Cerebellar cortex (tissue), 1 donor: ENCODE results near the gene MRPS2.
A peak's percentile ranks its signal among the peaks of the same experiment; 100 is the strongest.
"Not testable (repeated sequence)": the region's sequence is repeated elsewhere in the genome, so short reads cannot be mapped to it uniquely, and the experiment has no call there.

Source experiments
- DNase-seq: peaks from one replicate; pipeline ENCODE4 v3.0.0-alpha.2; 2015; ENCODE audit warnings: low spot score

The MRPS2 gene

GRCh38 chr9:135499326-135500070, 984 bp upstream of the MRPS2 start:
- DNase-seq: peak; percentile 91

- DNase-seq: no peak
Observed at GRCh38 chr9:135500071-135500524, 384 bp upstream of the MRPS2 start.

DNA sequence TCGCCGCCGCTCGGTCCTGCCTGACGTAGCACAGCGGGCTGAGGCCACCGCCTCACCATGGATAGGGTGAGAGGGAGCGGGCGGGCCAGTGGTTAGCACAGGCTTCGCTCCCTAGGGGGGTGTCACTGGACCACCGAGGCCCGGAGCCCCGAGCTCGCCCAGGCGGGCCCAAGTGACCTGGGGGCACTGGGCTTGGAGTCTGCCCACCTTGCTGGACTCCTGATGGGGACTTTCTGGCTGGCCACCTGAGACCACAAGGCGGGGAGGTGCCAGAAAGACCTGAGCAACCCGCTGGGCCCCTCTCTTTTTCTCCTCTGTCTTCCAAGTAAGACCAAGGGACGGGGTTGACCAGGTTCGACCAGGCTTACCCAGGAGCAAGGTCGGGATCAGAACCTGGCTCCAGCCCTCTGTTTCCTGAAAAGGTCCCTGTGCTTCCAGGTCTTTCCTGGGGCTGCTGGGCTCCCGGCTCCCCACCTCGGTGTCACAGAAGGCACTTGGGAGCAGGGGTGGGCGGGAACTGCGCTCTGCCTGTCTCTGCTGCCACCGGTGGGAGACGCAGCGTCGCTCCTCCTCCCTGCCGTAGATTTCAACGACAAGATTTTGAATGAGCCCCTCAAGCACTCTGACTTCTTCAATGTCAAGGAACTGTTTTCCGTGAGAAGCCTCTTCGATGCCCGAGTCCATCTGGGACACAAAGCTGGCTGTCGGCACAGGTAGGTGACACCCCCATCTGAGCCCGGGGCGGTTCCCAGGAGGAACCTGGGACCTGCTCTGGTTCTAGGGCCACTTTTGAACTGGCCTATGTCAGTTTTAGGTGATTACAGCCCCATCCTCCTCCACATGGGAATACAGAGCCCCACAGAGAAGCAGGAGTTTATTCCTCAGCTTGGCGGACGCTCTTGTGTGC, 1.0 kb downstream of the MRPS2 start:
- no peak for DNase-seq

DNA sequence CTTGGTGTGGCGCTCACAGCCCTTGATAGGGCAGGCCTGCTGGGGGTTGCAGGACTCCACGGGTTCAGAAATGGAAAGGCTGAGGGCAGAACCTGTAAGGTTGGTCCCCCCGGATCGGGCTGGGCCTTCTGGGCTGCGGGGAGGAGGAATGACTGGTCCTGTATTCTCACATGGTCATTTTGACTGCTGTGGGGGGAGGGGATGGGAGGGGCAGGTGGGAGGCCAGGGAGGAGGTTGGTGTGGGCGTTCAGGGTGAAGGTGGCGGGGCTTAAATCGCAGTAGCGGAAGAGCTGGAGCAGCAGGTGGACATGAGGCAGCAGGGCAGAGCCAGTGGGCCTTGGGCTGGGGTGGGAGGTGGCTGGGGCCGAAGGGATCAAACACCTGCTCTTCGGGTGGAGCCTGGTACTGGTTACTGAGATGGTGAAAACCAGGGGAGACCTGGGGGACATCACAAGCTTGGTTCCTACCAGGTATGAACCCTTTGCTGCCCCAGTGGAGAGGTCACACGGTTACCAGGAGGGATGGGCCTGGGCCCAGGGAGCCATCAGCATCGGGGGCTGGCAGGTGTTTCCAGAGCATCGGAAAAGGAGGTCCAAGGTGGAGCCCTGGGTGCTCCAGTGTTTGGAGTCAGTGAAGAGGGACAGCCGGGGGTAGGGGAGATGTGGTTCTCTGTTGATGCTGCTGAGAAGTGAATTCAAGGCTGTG, 1.8 kb downstream of the MRPS2 start:
- no peak for DNase-seq

- DNase-seq: no peak
Observed at GRCh38 chr9:135502873-135503321, 2.4 kb downstream of the MRPS2 start.

GRCh38 chr9:135503371-135504261, 3.1 kb downstream of the MRPS2 start:
- no peak for DNase-seq

DNA sequence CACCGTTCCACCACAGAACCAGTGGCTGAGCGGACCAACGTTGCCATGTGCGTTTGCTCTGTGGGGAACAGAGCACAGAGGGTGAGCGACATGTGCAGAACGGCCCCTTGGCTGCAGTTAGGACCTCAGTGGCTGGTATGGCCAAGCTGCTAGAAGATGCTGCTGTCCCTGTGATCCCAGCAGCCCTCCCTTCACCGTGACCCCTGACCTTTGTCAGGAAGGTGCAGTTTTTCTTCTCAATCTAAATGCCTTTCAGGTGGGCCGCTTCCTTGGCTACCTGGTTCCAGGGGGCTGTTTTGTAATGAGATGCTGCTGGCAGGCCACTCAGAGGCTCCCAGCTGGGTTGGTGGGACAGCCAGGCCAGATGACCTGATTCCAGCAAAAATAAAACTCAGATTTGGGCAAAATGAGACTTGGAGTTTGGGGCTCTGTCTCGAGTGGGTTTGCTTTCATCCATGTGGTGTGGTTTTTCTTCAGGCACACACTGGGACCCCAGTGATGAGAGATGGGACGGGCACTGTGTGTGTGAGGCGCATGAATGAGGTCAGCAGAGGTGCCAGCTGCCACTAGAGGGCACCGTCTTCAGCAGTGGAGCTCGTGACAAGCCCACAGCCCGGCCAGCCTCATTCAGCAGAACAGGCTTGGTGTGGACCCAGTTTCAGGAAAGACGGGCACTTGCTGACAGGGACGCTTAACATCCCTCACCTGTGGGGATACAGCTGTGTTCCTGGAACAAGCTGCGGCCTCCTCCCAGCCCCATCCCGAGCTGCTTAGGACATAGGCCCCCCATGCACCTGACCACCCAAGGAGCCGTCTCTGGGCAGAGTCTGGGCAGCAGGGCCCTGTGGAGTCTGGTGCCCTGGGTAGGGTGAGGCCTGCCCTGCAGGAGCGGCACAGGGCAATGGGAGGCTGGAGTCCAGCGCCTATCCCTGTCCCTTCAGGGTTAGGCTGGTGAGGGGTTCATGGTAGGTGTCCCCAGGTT, 4.1 kb downstream of the MRPS2 start:
- DNase-seq: peak; percentile 62

DNA sequence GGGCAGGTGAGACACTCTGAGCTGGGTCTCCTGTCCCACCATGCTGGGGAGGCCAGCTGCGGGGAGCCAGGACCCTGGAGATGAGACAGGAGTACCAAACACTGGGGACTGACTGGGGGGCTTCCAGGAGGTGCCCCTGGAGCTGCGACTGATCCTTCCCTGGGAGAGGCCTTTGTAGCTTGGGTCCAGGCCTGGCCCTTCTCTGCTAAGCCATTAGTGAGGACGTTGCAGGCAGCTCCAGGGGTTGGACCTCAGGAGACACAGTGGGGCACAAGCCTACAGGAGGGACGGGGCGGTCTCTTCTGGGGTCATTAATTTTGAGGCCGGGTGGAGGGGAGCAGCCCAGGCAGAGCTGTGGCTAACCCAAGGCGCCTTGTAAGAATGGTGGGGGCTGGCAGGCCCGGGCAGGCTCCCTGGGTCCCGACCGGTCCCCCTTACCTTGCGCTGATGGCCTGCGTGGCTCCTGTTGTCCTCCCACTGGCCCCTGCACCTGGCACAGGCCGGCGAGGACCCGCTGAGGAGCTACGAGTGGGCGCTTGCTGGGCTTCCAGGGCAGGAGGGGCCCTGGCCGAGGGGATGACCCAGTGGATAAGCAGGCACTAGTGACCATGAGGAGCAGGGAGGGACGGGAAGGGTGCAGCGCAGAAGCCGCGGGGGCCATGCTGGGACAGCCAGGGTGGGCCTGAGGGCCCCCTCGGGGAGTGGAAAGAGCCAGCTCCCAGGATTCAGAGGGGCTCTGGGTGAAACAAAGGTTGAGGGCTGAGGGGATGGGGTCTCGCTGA, 5.1 kb downstream of the MRPS2 start:
- DNase-seq: no peak

GRCh38 chr9:135506327-135507103, 6.0 kb downstream of the MRPS2 start:
- no peak for DNase-seq

GRCh38 chr9:135507104-135508035, 6.9 kb downstream of the MRPS2 start:
- DNase-seq: no peak

- DNase-seq: no peak
Observed at GRCh38 chr9:135508211-135508820, 7.8 kb downstream of the MRPS2 start.

DNA sequence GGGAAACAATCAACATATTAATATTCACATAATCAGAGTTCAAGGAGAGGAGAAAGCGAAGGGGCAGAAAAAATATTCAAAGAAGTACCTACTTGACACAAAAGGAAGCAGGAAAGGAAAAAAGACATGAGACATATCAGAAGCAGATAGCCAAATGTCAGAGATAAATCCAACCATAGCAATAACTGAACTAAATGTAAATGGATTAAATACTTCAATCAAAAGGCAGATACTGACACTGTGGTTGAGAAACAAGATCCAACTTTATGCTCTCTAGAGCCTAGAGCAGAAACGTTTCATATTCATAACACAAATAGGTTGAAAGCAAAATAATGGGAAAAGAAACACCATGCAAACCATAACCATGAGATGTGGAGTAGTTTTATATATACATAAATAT, 9.0 kb downstream of the MRPS2 start:
- no peak for DNase-seq

DNA sequence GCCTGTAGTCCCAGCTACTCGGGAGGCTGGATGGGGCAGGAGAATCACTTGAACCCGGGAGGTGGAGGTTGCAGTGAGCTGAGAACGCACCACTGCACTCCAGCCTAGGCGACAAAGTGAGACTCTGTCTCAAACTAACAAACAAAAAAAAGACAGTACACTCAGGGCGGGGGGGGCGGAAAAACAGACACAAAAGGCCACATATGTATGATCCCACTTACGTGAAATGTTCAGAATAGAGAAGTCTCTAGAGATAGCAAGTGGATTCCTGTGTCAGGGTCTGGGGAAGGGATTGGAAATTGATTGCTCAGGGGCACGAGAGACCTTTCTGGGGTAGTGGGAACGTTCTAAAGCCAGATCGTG, 11.7 kb downstream of the MRPS2 start:
- DNase-seq: no peak

DNA sequence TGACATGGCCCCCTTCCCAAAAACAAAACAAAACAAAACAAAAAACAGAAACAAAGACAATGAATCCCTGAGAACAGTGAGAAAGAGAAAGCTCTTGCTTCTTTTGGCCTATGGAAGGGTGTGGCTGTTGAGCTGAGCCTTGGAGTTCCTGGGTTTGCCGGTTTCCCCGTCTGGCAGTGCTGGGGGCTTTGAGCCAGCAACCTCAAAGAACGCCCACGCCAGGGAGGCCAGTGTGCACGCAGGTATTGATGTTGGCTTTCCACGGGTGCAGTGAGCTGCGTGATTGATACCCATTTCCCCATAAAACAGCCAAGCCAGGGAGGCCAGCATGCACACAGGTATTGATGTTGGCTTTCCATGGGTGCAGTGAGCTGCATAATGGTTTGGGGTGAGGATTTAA, 12.4 kb downstream of the MRPS2 start:
- no peak for DNase-seq

GRCh38 chr9:135513351-135513846, 12.9 kb downstream of the MRPS2 start:
- DNase-seq: no peak

GRCh38 chr9:135513906-135514305, 13.4 kb downstream of the MRPS2 start:
- not testable (repeated sequence) for DNase-seq
